T-helper 2 cell treated with Interferon-gamma antibody and Interleukin-4, amounts not matched to agents 5 μg/mL and 100 μg/mL, for 36 hours (primary cell): ENCODE data around the gene SH3D21.

ENCODE experiments used
- DNase-seq: peaks from one replicate; pipeline ENCODE4 v3.0.0; 2021; ENCODE audit warnings: low spot score
- H3K27ac Mint-ChIP-seq: one replicate; pipeline ENCODE4 v1.8.0; 2021; ENCODE audit warnings: mild to moderate bottlenecking, mixed read lengths
- H3K27me3 Mint-ChIP-seq: one replicate; pipeline ENCODE4 v1.8.0; 2021; ENCODE audit warnings: low read depth, mixed read lengths
- H3K36me3 Mint-ChIP-seq: one replicate; pipeline ENCODE4 v1.8.0; 2021; ENCODE audit warnings: low read depth, mixed read lengths
- H3K4me1 Mint-ChIP-seq: one replicate; pipeline ENCODE4 v1.8.0; 2021; ENCODE audit warnings: low read depth, mixed read lengths
- H3K4me3 Mint-ChIP-seq: one replicate; pipeline ENCODE4 v1.8.0; 2022; ENCODE audit warnings: mild to moderate bottlenecking, moderate library complexity, mixed read lengths
- H3K9me3 Mint-ChIP-seq: one replicate; pipeline ENCODE4 v1.8.0; 2021; ENCODE audit warnings: mixed read lengths

SH3D21 gene

DNA sequence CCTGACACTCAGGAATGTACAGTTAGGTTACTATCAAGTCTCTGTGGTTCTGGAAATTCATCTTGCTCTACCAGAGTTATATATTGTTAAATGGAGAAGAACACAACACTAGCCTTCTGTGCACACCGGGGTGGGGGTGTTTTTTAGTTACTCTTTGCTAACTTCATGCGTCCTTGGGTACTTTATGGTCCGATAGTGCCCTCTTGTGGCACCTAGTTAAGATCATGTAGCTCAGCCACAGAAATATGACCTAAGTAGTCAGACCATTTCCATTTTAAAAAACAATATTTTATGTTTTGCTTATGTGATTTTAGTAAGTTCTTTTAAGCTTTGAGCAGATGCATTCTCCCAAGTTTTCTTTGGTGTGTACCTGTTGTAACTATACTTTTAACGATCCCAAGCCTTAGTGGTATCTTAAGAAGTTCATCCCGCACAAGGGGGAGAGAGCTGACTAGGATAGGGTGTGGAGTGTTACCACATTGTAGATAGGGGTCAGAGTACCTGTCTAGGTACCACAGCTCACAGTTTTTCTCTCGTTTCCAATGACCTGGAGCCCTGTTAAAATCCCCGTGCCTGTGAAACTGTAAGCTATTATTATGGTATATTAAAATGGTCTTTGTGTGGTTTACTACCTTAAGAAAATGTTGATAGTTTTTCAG, 20.6 kb upstream of the SH3D21 start:
- no peaks in the 10 kb centered on the region for H3K9me3 Mint-ChIP-seq
- peak; percentile 56 for DNase-seq
- H3K4me1 Mint-ChIP-seq, result peaks cover 17% of the 10 kb centered on the region
- peak overlapping the region; percentile 43 for H3K27ac Mint-ChIP-seq
- peaks cover 65% of the 10 kb centered on the region for H3K36me3 Mint-ChIP-seq
- no peak overlapping the region for H3K4me3 Mint-ChIP-seq
- H3K27me3 Mint-ChIP-seq, result no peaks in the 10 kb centered on the region

- H3K36me3 Mint-ChIP-seq, result peaks cover 77% of the 10 kb centered on the region
- no peak for DNase-seq
- no peaks in the 10 kb centered on the region for H3K9me3 Mint-ChIP-seq
- no peaks in the 10 kb centered on the region for H3K27me3 Mint-ChIP-seq
- peaks cover 17% of the 10 kb centered on the region for H3K4me1 Mint-ChIP-seq
- H3K27ac Mint-ChIP-seq, result no peak overlapping the region
- H3K4me3 Mint-ChIP-seq, result no peak overlapping the region
Observed at GRCh38 chr1:36286802-36287201, 19.4 kb upstream of the SH3D21 start.

GRCh38 chr1:36287595-36287994, 18.6 kb upstream of the SH3D21 start:
- Mint-ChIP-seq H3K27me3 (no peaks in the 10 kb centered on the region), H3K36me3 (peaks cover 80% of the 10 kb centered on the region), H3K4me1 (peaks cover 17% of the 10 kb centered on the region), H3K27ac (no peak overlapping the region), H3K9me3 (no peaks in the 10 kb centered on the region), H3K4me3 (no peak overlapping the region)
- DNase-seq, result no peak

DNA sequence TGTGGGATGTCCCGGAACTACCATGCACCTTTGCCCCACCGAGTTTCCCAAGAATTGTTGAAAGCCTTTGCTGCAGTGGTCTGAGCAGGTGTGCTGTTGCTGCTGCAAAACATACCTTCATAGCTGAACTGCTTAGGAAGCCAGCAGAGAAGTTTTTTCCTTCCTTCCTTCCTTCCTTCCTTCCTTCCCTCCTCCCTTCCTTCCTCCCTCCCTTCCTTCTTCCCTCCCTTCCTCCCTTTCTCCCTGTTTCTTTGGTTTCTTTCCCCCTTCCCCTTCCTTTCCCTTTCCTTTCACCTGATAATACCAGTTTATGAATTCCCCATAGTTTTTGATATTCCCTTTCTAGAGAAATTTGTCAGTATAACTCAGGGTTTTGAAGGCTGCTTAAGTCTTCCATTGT, 10.8 kb upstream of the SH3D21 start:
- Mint-ChIP-seq H3K27ac (no peak overlapping the region), H3K9me3 (no peaks in the 10 kb centered on the region), H3K36me3 (peaks cover 58% of the 10 kb centered on the region), H3K4me1 (peaks cover 3% of the 10 kb centered on the region), H3K27me3 (no peaks in the 10 kb centered on the region), H3K4me3 (no peak overlapping the region)
- DNase-seq, result no peak

DNA sequence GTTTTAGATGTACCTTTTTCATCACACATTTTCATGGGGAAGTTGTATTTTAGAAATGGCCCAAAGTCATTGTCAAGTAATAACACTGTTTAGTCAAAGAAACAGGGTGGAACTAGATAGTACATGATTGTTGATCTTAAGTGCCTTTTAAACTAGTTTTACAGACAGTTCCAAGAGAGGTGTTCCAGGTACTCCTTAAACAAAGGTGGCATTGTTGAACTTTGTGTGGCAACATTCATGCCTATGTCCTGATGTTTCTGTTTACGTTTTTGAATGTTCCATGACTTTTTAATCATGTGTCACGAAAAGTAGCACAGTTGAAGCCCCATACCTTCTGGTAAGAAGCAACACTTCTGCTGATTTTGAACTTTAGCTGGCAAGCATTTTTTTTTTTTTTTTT, 9.1 kb upstream of the SH3D21 start:
- Mint-ChIP-seq H3K27me3 (no peaks in the 10 kb centered on the region), H3K4me3 (no peak overlapping the region), H3K27ac (no peak overlapping the region), H3K9me3 (no peaks in the 10 kb centered on the region), H3K36me3 (peaks cover 53% of the 10 kb centered on the region), H3K4me1 (peaks cover 3% of the 10 kb centered on the region)
- DNase-seq, result no peak

GRCh38 chr1:36298640-36299039, 7.5 kb upstream of the SH3D21 start:
- H3K27me3 Mint-ChIP-seq, result no peaks in the 10 kb centered on the region
- no peak overlapping the region for H3K27ac Mint-ChIP-seq
- H3K9me3 Mint-ChIP-seq, result no peaks in the 10 kb centered on the region
- no peak for DNase-seq
- peaks cover 54% of the 10 kb centered on the region for H3K36me3 Mint-ChIP-seq
- H3K4me3 Mint-ChIP-seq, result no peak overlapping the region
- peaks cover 8% of the 10 kb centered on the region for H3K4me1 Mint-ChIP-seq

DNA sequence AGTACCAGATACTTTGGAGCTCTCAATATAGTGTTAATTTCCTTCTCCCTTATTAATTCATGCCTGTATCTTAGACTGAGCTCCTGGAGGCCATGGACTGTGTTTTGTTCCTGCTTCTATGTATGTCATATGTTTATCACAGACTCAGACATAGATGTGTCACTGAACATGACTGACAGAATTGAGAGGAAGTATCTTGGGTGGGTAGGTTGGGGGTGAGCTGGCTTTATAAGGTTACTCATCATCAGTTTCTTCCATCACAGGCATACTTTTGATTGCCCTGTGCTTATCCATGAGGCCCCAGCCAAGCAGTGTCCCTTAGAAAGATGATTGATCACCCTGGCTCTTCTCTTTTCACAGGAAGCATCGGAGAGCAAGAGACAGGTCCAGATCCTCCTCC, 5.6 kb upstream of the SH3D21 start:
- H3K36me3 Mint-ChIP-seq, result peaks cover 53% of the 10 kb centered on the region
- no peak overlapping the region for H3K4me3 Mint-ChIP-seq

DNA sequence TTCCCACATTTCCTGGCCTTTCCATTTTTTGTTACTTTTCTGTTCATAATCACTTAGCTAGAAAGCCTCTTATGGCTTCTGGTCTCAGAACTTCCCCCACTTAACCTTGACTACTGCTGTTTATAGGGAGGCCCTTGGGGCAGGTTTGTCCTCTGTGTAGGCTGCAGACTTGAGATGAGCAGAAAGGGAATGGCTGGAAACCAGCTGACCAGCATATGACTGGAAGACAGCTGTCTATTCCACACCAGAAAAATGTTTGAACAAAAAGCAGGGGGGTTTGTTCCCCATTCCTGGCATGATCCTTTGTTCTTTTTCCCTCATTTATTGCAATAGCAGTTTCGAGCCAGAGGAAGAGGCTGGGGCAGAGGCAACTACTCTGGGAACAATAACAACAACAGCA, 4.9 kb upstream of the SH3D21 start:
- peaks cover 52% of the 10 kb centered on the region for H3K36me3 Mint-ChIP-seq
- no peak for DNase-seq
- H3K4me1 Mint-ChIP-seq, result peaks cover 21% of the 10 kb centered on the region

More for the DNA sequence above, 5.6 kb upstream of the SH3D21 start:
- Mint-ChIP-seq H3K27ac (peak overlapping the region; percentile 8), H3K27me3 (no peaks in the 10 kb centered on the region), H3K9me3 (no peaks in the 10 kb centered on the region), H3K4me1 (peaks cover 17% of the 10 kb centered on the region)
- DNase-seq, result no peak

GRCh38 chr1:36303244-36303643, 2.9 kb upstream of the SH3D21 start:
- Mint-ChIP-seq H3K9me3 (no peaks in the 10 kb centered on the region), H3K27me3 (no peaks in the 10 kb centered on the region), H3K4me3 (no peak overlapping the region), H3K36me3 (peaks cover 44% of the 10 kb centered on the region), H3K27ac (no peak overlapping the region), H3K4me1 (peaks cover 33% of the 10 kb centered on the region)
- no peak for DNase-seq

More for the DNA sequence above, 4.9 kb upstream of the SH3D21 start:
- no peaks in the 10 kb centered on the region for H3K9me3 Mint-ChIP-seq
- no peaks in the 10 kb centered on the region for H3K27me3 Mint-ChIP-seq
- H3K4me3 Mint-ChIP-seq, result no peak overlapping the region
- no peak overlapping the region for H3K27ac Mint-ChIP-seq

DNA sequence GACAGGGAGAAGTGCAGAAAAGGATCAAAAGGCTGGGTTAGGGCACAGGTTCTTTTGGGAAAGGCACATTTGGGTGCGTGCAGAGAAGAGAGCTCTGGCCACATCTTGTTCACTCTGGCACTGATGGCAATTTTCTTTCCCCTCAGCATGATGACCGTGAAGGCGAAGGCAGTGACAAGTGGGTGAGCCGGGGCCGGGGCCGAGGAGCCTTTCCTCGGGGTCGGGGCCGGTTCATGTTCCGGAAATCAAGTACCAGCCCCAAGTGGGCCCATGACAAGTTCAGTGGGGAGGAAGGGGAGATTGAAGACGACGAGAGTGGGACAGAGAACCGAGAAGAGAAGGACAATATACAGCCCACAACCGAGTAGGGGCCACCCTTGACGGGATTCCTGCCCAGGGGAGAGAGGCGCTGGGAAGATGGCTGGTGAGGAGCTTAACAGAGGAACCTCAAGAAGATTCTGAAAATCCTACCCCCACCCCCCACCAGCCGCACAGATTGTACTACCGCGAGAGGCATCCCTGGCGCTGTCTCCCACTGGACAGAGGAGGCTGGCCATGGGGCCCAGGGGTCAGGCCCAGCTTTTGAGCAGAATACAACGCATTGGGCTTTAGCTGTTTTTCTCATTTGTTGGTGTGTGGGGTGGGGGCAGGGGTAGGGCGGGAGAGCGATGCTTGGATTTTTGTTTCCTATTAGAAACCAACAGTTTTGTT, 2.4 kb upstream of the SH3D21 start:
- Mint-ChIP-seq H3K4me1 (peaks cover 35% of the 10 kb centered on the region), H3K36me3 (peaks cover 47% of the 10 kb centered on the region), H3K27ac (no peak overlapping the region), H3K4me3 (no peak overlapping the region), H3K9me3 (no peaks in the 10 kb centered on the region), H3K27me3 (no peaks in the 10 kb centered on the region)
- DNase-seq, result no peak

- H3K9me3 Mint-ChIP-seq, result no peaks in the 10 kb centered on the region
- H3K27me3 Mint-ChIP-seq, result no peaks in the 10 kb centered on the region
- no peak for DNase-seq
- H3K4me1 Mint-ChIP-seq, result peaks cover 36% of the 10 kb centered on the region
- H3K36me3 Mint-ChIP-seq, result peaks cover 49% of the 10 kb centered on the region
- no peak overlapping the region for H3K4me3 Mint-ChIP-seq
- no peak overlapping the region for H3K27ac Mint-ChIP-seq
Observed at GRCh38 chr1:36304521-36304920, 1.6 kb upstream of the SH3D21 start.

DNA sequence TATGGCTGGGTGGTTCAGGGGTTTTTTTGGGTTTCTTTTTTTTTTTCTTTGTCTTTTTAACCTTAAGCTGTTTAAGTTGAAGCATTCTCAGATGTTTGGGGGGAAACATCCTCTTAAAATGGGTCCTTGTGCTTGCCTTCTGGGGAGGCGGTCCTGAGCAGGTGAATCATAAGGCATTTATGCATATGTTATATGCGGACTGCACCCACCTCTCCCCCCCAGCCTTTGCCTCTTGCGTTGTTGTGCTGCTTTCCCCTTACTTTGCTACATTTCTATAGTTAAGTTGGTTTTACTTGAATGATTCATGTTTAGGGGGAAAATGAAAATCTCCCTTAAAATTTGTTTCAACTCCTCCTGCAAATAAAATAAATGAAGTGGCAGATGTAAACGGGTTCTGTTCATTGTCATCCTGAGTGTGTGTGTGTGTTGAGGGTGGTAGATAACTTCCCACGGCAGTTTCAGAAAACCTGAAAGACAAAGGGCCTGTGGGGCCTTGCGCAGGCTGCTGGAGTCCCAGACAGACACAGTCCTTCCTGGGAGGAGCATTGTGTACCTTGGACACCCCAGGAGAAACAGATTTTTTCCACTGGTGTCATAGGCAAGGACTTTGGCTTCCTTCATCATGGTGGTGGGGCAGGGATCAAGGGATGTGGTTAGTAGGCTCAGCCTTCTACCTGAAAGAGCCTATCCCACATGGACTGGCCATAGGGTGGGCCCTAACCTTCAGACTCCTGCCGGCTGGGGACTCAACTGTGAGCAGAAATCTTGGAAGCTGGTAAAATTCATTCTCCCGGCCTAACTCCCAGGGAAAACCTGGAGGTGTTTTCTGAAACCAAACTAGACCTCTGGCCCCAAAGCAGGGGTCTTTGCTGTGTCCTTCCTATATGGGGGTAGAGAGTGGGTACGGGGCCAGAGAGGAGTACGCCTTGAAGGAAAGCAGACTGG, 926 bp upstream of the SH3D21 start:
- Mint-ChIP-seq H3K4me3 (peak overlapping the region; percentile 55), H3K27me3 (no peaks in the 10 kb centered on the region), H3K27ac (peak overlapping the region; percentile 78), H3K4me1 (peaks cover 35% of the 10 kb centered on the region), H3K36me3 (peaks cover 46% of the 10 kb centered on the region), H3K9me3 (no peaks in the 10 kb centered on the region)
- peak; percentile 43 for DNase-seq

GRCh38 chr1:36305915-36306209, 306 bp upstream of the SH3D21 start:
- Mint-ChIP-seq H3K36me3 (peaks cover 42% of the 10 kb centered on the region), H3K4me3 (peak overlapping the region; percentile 55), H3K9me3 (no peaks in the 10 kb centered on the region), H3K27ac (peak overlapping the region; percentile 36), H3K27me3 (no peaks in the 10 kb centered on the region), H3K4me1 (peaks cover 36% of the 10 kb centered on the region)
- no peak for DNase-seq

DNA sequence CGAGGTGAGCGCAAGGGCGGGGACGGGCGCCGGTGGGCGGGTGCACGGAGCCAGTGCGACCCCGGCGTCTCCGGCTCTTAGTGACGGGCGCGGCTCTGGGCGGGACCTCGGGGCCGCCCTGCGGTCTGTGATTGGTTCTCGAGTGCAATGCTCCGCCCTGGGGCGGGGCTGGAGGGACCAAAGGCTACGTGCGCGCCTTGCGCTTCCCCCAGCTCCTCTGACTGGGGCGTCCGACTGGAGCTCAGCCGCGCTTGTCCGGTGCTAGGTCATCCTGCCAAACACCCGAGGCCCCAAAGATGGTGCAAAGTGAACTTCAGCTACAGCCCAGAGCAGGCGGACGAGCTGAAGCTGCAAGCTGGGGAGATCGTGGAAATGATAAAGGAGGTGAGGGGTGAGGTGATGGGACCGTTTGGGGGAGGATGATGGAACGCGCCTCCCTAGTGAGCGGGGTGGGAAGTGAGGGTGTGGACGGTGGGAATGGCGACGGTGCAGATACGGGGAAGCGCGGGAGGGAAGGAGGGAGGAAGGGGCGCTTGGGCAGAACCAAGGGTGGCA, 811 bp downstream of the SH3D21 start:
- H3K9me3 Mint-ChIP-seq, result no peaks in the 10 kb centered on the region
- peak; percentile 93 for DNase-seq
- no peaks in the 10 kb centered on the region for H3K27me3 Mint-ChIP-seq
- peaks cover 38% of the 10 kb centered on the region for H3K36me3 Mint-ChIP-seq
- peak overlapping the region; percentile 95 for H3K4me3 Mint-ChIP-seq
- H3K27ac Mint-ChIP-seq, result peak overlapping the region; percentile 89
- H3K4me1 Mint-ChIP-seq, result peaks cover 36% of the 10 kb centered on the region
